Spleen (tissue), 7 donors: ENCODE results near the gene MISP.

Experiments used
- POLR2A ChIP-seq, 3 donors: fragments of 450-650 bp; IDR thresholded peaks; one replicate each; pipeline ENCODE4 v1.5.1; 2017; ENCODE audit warnings: antibody characterized with exemption in 3 of 3, mild to moderate bottlenecking in 1 of 3
- TF ChIP-seq, protein P1 (sequence below), 11 experiments: fragments of 200-600 bp in 7 of 11; fragments of 450-650 bp in 4 of 11; sonication (generic) in 4 of 11; IDR thresholded peaks in 8 of 11; conservative IDR thresholded peaks in 3 of 11; 1 replicate in 7 of 11; 2 replicates in 4 of 11; pipeline versions ENCODE4 v1.4.0 to v1.8.0; 2016 to 2021; ENCODE audit warnings: antibody characterized with exemption in 11 of 11, inconsistent platforms in 4 of 11, mild to moderate bottlenecking in 1 of 11
- donor health status: DM: no; HTN: no; CAD: no; lungs with moderate emphysema.
- donor health status: DM: no; HTN: no; CAD: no.
- donor health status: DM: no; HTN: no; CAD: no.

DNA sequence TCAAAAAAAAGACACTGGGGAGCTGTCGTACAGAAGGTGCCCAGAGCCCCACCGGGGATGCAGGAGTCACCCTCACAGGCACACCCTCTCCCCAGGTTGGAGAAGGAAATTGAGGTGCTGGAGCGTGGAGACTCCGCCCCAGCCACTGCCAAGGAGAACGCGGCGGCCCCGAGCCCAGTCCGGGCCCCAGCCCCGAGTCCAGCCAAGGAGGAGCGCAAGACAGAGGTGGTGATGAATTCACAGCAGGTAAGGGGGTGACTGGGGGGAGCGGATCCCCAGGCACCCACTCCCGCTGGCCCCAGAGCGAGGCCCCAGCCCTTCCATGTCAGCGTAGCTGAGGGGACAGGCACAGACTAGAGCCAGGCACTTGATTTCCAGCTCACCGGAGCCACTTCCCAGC, 19.9 kb upstream of the MISP start:
- TF ChIP-seq, protein P1, sequence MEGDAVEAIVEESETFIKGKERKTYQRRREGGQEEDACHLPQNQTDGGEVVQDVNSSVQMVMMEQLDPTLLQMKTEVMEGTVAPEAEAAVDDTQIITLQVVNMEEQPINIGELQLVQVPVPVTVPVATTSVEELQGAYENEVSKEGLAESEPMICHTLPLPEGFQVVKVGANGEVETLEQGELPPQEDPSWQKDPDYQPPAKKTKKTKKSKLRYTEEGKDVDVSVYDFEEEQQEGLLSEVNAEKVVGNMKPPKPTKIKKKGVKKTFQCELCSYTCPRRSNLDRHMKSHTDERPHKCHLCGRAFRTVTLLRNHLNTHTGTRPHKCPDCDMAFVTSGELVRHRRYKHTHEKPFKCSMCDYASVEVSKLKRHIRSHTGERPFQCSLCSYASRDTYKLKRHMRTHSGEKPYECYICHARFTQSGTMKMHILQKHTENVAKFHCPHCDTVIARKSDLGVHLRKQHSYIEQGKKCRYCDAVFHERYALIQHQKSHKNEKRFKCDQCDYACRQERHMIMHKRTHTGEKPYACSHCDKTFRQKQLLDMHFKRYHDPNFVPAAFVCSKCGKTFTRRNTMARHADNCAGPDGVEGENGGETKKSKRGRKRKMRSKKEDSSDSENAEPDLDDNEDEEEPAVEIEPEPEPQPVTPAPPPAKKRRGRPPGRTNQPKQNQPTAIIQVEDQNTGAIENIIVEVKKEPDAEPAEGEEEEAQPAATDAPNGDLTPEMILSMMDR (IDR thresholded peaks at IDR 0.05 in 8 of 11, conservative IDR thresholded peaks at IDR 0.05 in 3 of 11) = no peak
- TF ChIP-seq POLR2A (IDR thresholded peaks at IDR 0.05) = no peak
